ENCODE data around the gene ARHGEF12.

GRCh38 chr11:120501976-120502755 is 166.0 kb downstream of the ARHGEF12 start:
- no peak for TF ChIP-seq CTCF (IDR thresholded peaks at IDR 0.05)
- no peak for TF ChIP-seq POLR2A (IDR thresholded peaks at IDR 0.05)

Data from uterus (tissue), 2 donors.